Hematopoietic multipotent progenitor cell (in vitro differentiated cells): ENCODE data around the gene GALNT18. TPM values are rescaled to one million over a fixed set of nuclear protein-coding genes. Genes with fewer than 3 reads are reported as not detected.
A peak's percentile ranks its signal among the peaks of the same experiment; 100 is the strongest.

ENCODE experiments used
- DNase-seq, 3 donors: peaks; one replicate each; pipeline ENCODE4 v3.0.0-alpha.2; 2011 to 2015; ENCODE audit warnings: low read depth in 2 of 3, low spot score in 2 of 3
- total RNA-seq: library from RNA; depleted of rRNA; stranded (reverse); fragments of >200 nt; gene quantifications from one replicate; pipeline ENCODE4 v1.2.3, GENCODE V29; 2012

The GALNT18 gene
- total RNA-seq, 1 donor = 0.54 TPM

DNA sequence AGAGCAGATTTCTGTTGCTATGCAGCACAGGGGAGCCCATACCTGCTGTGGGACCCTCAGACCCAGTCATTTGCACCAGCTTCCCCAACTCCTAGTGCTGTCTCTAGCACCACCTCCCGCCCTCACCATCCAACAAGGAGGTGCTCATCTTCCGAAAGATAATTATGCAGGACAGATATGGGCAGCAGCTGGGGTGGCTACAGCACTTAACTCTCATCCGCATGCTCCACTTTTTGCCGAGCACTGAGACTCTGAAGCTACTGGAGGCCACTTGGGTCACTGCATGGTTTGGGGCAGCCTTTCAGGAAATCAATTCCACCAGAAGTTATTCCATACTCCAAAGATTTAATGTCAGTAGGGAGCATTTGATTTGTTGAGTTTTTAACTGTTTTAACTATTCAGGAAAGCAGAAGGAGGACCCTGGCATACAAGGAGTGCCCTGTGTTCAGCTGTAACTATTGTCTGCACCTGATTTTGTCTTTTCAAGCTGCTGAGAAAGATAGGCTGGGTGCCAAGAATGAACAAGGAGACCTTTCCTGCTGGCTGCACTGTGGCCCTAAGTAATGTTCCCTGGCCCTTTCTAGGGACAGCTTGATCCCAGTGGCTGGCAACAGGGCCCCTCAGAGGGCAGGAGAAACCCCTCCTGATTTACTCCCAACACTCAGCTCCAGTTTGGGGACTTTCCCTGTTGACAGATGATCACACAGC lies 201.5 kb downstream of the GALNT18 start:
- DNase-seq = peak in 1 of 3 donors; percentile 66

- no peak for DNase-seq
Measured at GRCh38 chr11:11419747-11420146, 202.1 kb downstream of the GALNT18 start.

- DNase-seq = peak in 2 of 3 donors; percentile 25 to 42
Measured at GRCh38 chr11:11416917-11417316, 204.9 kb downstream of the GALNT18 start.

DNA sequence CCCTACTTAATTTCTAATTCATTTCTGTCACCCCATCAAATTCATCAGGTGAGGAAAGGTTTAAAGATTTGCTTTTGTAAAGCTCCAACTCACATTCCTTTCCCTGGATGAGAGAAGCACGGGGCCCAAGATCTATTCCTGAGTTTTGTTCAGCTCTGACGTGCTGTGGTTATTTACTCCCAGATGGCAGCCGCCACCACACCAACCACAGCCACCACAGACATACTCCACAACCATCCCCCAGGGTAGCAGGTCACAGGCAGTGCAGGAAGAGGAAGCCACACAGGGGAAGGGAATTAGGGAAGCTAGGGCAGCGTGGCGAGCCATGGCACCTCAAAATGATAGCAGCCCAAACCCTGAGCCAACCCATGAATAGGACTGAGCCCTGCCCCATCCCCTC lies 205.3 kb downstream of the GALNT18 start:
- DNase-seq = peak in 2 of 3 donors; percentile 77 to 81

- no peak for DNase-seq
Measured at GRCh38 chr11:11415901-11416300, 205.9 kb downstream of the GALNT18 start.

DNA sequence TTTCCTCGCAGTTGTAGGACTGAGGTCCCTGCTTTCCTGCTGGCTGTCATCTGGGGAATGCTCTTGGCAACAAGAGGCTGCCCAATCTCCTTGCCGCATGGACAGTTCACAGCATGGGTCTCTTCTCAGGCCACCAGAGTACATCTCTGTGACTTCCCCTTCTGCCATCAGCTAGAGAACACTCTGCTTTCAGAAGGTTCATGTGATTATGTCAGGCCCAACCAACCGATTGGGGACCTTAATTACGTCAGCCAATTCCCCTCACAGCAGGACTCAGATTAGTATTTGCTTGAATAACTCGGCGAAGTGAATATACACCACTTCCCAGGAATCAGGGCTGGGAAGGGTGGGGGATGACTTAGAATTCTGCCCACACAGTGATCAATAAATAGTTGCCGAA lies 206.8 kb downstream of the GALNT18 start:
- no peak for DNase-seq

DNA sequence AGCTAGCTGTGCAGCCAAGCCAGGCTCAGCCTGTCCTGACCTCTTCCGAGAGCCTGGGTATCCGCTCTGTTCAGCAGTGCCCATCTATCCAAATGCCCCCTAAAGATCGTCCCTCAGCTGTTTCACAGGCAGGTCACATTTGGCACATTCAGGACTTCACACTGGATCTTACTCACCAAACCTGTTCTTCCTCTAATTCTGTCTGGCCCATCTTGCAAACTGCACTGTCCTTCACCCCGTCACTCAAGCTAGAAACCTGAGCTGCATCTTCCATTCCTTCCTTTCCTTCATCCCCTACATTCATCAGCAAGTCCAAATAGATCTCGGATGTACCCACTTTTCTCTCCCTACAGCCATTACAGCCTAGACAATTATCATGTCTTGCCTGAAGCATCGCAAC lies 208.0 kb downstream of the GALNT18 start:
- DNase-seq = no peak

GRCh38 chr11:11411401-11411985 lies 210.3 kb downstream of the GALNT18 start:
- no peak for DNase-seq

DNA sequence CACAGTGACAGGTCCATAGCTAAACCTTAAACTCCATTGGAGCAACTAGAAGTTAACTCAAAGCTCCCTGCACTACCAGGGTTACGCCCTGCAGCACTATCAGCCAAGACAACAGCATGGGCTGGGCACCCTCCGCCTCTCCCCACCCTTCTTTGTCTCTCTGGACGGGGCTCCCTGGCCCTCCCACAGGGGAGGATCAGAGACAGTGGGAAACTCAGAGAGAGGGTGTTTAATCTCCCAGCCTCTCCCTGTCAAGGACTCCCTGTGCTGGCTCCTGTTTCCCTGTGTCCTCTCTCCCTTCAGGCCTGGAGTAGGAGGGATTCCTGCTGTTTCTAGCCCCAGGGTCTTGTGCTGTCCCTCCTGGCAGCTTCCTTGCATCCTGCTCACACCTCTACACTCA lies 211.9 kb downstream of the GALNT18 start:
- no peak for DNase-seq

DNA sequence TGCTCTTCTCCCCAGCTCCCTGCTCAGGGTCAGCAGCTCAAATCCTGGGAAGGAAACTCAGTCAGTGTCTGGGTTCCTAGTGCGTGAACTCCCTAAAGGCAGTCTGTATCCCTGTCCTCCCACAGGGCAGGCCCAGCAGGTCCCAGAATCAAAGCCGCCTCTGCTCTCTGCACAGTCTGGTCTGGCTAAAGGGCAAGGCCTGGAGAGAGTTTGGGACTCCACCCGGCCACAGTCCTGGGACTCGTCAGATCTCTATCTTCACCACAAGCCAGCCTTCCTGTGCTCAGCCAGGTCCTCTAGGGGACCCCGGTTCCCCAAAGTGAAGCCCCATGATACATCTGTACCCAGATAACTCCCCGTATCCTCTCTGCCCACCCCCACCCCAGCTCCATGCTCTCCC lies 212.6 kb downstream of the GALNT18 start:
- no peak for DNase-seq

- DNase-seq = no peak
Measured at GRCh38 chr11:11408436-11409221, 213.2 kb downstream of the GALNT18 start.

- no peak for DNase-seq
Measured at GRCh38 chr11:11407763-11408084, 214.1 kb downstream of the GALNT18 start.

DNA sequence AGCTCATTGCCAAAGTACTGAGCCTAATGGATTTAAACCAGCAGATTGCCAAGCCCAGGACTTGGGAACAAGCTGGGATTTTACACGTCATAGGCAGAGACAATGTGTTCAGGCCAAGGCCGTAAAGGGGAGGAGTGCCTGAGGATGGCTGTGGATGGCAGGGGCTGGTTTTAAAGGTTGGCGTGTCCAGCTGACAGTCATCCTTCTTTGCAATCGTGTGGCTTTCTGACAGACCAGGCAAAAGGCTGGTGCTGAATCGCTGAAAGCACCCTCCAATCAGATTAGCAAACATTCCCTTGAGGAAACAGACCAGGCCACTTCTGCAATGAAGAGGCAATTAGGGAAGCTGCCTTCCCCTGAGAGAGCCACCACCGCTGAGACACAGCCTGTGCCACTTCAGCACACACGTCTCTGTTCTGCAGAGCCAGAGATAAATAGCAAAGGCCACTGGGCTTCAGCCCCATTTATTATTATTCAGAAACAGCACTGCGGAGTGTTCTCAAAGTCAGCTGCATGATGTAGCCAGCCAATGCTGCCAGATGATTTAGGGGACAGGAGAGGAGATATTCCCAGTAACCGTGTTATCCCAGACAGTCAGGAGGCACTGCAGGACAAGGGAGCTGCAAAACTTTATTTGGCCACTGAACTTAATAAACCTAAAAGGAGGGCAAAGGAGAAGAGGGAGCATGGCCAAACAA lies 214.6 kb downstream of the GALNT18 start:
- no peak for DNase-seq

GRCh38 chr11:11406652-11407051 lies 215.2 kb downstream of the GALNT18 start:
- no peak for DNase-seq

- no peak for DNase-seq
Measured at GRCh38 chr11:11403763-11404725, 217.8 kb downstream of the GALNT18 start.

DNA sequence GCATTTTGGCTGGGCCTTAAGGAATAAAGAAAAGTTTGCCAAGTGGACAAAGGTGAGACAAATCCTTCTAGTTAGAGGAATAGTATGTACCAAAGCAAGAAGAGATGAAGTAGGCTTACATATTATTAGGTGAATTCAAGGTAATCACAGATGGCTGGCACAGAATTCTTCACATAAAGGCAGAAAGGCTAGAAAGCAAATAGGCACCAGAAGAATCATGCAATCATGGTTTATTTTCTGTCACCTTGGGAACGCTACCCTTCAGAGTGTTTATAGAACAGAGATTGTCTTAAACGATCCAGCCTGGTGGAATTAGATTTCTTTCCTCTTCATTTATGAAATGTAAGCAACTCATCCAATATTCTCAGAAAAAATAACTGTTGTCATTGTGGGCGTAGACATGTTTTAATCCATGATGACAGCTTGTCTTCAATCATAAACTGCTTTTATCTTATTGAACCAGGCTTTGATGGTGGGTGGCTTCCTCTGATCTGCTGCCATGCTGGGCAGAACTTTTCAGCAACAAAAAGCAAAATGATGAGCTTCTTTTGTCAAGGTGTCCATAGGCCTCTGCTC lies 219.8 kb downstream of the GALNT18 start:
- DNase-seq = peak in 1 of 3 donors; percentile 18

DNA sequence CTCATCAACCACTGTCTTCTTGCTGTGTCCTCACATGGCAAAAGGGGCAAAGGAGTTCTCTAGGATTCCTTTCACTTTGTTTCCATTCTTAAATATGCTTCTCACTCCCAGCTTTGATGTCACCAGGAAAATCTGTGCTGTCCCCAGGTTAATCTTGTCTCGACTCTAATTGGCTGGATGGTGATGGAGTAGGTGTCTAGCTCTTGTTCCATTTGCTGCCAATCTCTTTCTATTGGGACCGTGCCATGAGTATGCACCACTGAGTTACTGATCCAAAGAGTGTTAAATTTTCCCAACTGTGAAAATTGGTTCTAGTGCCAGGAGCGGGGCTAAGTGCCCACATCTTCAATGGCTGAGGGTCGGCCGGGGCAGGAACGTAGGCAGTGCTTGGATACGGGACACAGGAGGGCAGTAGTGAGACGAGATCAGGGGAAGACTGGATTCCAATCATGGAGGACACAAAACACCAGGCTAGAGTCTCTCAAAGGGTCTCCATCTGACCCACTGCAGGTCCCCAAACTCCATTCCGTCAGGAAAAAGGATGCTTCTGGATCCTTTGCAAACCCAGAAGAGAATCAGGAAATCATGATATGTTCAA lies 221.1 kb downstream of the GALNT18 start:
- DNase-seq = peak in 1 of 3 donors; percentile 49

- DNase-seq = no peak
Measured at GRCh38 chr11:11400121-11400520, 221.7 kb downstream of the GALNT18 start.

- DNase-seq = no peak
Measured at GRCh38 chr11:11397781-11398180, 224.0 kb downstream of the GALNT18 start.
